WTC11 (cell line): ENCODE data around the gene NPTX1.

Experiments
- CTCF ChIP-seq: fragments of 200-600 bp; IDR thresholded peaks from 2 replicates; pipeline ENCODE4 v1.8.0; 2022; ENCODE audit warnings: antibody characterized with exemption
- JAZF1 ChIP-seq: fragments of 250-450 bp; sonication (Bioruptor Pico); IDR thresholded peaks from 2 replicates; pipeline ENCODE4 v1.9.0; 2021; ENCODE audit warnings: moderate library complexity, mild to moderate bottlenecking, inconsistent platforms
- RELA ChIP-seq: sonication (generic); formaldehyde crosslinking; IDR thresholded peaks from 2 replicates; pipeline ENCODE4 v1.8.1; 2022; ENCODE audit warnings: missing genetic modification reagents, mild to moderate bottlenecking, borderline replicate concordance
- TP53 ChIP-seq: sonication (generic); formaldehyde crosslinking; IDR thresholded peaks from 2 replicates; pipeline ENCODE4 v1.8.1; 2023; ENCODE audit warnings: mild to moderate bottlenecking, missing genetic modification reagents
- ZNF416 ChIP-seq: fragments of 250-450 bp; sonication (Bioruptor Pico); IDR thresholded peaks from 2 replicates; pipeline ENCODE4 v1.9.0; 2021; ENCODE audit warnings: mild to moderate bottlenecking, inconsistent platforms
- TF ChIP-seq, protein P1 (sequence below): sonication (generic); formaldehyde crosslinking; IDR thresholded peaks from 2 replicates; pipeline ENCODE4 v1.8.0; 2022; ENCODE audit warnings: missing genetic modification reagents

DNA sequence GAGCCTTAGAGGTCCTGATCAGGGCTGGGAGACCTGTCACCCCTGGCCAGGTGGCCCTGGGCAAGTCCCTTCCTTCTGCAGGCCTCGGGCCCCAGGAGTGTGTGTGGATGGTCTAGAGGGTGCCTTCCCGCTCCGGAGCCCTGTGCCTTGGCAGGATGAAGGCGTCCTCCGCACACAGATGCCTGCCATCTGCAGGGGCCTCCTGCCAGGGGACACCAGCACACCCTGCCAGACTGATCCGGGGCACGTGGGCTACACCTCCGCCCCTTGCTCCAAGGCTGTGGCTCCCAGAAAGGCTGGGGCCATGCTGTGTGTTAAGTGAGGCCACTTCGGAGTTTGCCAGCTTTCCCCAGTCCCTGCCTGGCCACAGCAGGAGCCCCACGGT is 30.7 kb downstream of the NPTX1 start:
- TF ChIP-seq TP53 (CRISPR knock-in tag) (no peak), CTCF (no peak), ZNF416 (CRISPR knock-in tag) (no peak), RELA (CRISPR knock-in tag) (no peak), JAZF1 (CRISPR knock-in tag) (no peak)
- TF ChIP-seq, protein P1, sequence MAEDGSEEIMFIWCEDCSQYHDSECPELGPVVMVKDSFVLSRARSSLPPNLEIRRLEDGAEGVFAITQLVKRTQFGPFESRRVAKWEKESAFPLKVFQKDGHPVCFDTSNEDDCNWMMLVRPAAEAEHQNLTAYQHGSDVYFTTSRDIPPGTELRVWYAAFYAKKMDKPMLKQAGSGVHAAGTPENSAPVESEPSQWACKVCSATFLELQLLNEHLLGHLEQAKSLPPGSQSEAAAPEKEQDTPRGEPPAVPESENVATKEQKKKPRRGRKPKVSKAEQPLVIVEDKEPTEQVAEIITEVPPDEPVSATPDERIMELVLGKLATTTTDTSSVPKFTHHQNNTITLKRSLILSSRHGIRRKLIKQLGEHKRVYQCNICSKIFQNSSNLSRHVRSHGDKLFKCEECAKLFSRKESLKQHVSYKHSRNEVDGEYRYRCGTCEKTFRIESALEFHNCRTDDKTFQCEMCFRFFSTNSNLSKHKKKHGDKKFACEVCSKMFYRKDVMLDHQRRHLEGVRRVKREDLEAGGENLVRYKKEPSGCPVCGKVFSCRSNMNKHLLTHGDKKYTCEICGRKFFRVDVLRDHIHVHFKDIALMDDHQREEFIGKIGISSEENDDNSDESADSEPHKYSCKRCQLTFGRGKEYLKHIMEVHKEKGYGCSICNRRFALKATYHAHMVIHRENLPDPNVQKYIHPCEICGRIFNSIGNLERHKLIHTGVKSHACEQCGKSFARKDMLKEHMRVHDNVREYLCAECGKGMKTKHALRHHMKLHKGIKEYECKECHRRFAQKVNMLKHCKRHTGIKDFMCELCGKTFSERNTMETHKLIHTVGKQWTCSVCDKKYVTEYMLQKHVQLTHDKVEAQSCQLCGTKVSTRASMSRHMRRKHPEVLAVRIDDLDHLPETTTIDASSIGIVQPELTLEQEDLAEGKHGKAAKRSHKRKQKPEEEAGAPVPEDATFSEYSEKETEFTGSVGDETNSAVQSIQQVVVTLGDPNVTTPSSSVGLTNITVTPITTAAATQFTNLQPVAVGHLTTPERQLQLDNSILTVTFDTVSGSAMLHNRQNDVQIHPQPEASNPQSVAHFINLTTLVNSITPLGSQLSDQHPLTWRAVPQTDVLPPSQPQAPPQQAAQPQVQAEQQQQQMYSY (CRISPR knock-in tag), result no peak
